ENCODE measurements around the gene TMEM141. TPM values are rescaled to one million over a fixed set of nuclear protein-coding genes. Genes with fewer than 3 reads are reported as not detected.

Gene TMEM141
- total RNA-seq, 4 donors from 2014 or later = 81.6 to 189 (median 141) TPM

DNA sequence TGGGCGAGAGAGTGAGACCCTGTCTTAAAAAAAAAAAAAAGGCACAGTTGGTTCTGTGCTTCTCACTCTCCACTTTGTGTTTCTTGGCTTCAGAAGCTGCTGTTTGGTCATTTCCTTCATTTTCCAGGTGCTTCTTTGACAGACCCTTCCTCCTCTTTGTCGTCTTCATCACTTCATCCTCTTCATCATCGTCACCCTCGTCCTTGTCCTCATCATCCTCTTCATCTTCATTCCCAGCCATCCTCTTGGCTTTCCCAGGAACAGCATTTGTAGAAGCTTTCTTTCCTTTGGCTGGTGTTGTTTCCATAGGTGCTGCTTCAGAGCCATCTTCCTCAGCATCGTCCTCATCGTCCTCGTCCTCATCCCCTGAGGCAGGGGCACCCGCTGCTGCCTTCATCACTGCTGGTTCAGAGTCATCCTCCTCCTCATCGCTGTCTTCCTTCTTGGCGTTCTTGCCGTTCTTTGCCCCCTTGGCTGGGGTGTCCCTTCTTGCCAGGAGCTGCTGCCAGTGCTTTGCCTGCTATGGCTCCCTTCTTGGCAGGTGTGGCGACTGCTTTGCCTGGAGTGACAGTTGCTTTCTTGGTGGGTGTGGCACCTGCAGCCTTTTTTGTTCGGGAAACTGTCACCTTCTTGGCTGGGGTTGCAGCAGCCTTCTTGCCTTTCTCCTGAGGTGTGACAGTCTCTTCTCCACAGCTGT is 23.7 kb downstream of the TMEM141 start:
- DNase-seq = no peak
- 96% methylated on average over 13 of the region's 13 CpGs for WGBS, 2 donors
- Histone ChIP-seq H3K4me3 (replicated peaks in 1 of 3) (no peak overlapping the region), H3K9me3 (no peaks in the 10 kb centered on the region), H3K27me3 (no peaks in the 10 kb centered on the region), H3K4me1 (peaks cover under 1 to 10% of the 10 kb centered on the region in 2 donors), H3K36me3 (no peaks in the 10 kb centered on the region), H3K27ac (no peak overlapping the region)
- TF ChIP-seq, protein P1, sequence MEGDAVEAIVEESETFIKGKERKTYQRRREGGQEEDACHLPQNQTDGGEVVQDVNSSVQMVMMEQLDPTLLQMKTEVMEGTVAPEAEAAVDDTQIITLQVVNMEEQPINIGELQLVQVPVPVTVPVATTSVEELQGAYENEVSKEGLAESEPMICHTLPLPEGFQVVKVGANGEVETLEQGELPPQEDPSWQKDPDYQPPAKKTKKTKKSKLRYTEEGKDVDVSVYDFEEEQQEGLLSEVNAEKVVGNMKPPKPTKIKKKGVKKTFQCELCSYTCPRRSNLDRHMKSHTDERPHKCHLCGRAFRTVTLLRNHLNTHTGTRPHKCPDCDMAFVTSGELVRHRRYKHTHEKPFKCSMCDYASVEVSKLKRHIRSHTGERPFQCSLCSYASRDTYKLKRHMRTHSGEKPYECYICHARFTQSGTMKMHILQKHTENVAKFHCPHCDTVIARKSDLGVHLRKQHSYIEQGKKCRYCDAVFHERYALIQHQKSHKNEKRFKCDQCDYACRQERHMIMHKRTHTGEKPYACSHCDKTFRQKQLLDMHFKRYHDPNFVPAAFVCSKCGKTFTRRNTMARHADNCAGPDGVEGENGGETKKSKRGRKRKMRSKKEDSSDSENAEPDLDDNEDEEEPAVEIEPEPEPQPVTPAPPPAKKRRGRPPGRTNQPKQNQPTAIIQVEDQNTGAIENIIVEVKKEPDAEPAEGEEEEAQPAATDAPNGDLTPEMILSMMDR (IDR thresholded peaks at IDR 0.05) = no peak
- no peak for TF ChIP-seq POLR2A (IDR thresholded peaks at IDR 0.05)
- intact Hi-C loops (cut with DNase I) = no loop called here

DNA sequence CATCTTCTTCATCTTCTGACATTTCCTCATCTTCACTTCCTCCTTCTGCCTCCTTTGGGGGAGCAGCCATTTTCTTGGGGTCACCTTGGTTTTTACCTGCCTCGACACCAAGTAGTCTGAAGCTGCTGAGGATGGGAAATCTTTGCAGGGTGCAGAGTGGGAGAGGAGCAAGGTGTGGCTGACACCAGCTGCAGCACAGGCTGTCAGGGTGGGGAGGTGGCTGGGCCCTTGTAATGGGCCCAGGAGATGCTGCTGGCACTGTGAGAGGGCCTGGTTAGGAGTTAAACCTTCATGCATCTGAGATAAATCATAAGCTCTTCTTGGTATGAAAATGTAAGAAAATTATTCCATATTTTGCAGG is 24.3 kb downstream of the TMEM141 start:
- H3K27me3 ChIP-seq = no peaks in the 10 kb centered on the region
- WGBS, 2 donors = 0% methylated on average over 1 of the region's 1 CpG
- intact Hi-C loops (cut with DNase I) = no loop called here
- no peaks in the 10 kb centered on the region for H3K36me3 ChIP-seq
- peaks cover 0 to 4% of the 10 kb centered on the region in 2 donors for H3K4me1 ChIP-seq
- no peak overlapping the region for H3K4me3 ChIP-seq (replicated peaks in 1 of 3)
- no peak for DNase-seq
- H3K9me3 ChIP-seq = no peaks in the 10 kb centered on the region
- H3K27ac ChIP-seq = no peak overlapping the region
- no peak for TF ChIP-seq POLR2A (IDR thresholded peaks at IDR 0.05)
- TF ChIP-seq, protein P1 (IDR thresholded peaks at IDR 0.05) = no peak

DNA sequence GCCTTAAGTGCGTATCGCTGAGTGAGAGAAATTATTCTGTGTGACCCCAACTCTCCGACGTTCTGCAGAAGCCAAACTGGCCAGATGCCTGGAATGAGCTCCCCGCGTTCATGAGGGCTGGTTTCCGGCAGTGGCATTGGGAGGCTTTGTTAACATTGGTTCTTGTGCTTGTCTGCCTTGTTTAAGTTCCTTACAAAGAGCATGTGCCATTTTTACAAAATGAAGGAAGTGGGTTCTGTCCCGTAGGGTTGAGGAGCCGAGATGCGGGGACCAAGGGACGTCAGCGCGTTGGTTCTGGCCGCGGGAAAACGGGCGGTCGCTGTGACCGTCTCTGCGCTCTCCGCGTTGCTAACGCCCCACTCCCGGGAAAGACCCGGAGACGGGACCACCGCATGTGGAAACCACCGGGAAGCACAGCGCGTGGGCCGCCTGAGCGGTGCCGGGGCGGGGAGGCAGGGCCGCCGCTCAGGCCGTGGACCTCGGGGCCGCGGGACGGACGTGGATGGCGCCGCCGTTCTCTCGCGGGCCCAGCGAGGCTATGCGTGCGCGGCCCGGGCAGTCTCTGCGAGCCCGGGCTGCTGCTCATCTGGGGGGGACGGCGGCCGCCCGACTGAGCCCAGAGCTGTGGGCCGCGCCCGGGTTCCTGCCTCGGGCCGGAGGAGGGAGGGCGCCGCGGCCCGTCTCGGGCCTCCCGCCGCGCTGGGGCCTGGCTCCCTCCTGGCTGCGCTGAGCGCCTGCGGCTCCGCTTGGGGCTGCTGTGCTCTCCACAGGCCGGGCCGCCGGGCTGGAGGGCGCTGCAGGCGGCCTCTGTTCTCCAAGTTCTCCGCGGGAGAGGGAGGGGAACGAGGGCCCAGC is 30.1 kb downstream of the TMEM141 start:
- H3K36me3 ChIP-seq = peaks cover 10 to 22% of the 10 kb centered on the region in 2 donors
- intact Hi-C loops (cut with DNase I) = no loop called here
- TF ChIP-seq POLR2A (IDR thresholded peaks at IDR 0.05) = no peak
- TF ChIP-seq, protein P1 (IDR thresholded peaks at IDR 0.05) = no peak
- H3K27me3 ChIP-seq = no peaks in the 10 kb centered on the region
- H3K27ac ChIP-seq = no peak overlapping the region
- no peaks in the 10 kb centered on the region for H3K9me3 ChIP-seq
- 49 to 69% methylated on average over 7 to 34 of the region's 83 CpGs for WGBS, 2 donors
- H3K4me1 ChIP-seq = no peaks in the 10 kb centered on the region
- DNase-seq = no peak
- H3K4me3 ChIP-seq (replicated peaks in 1 of 3) = no peak overlapping the region

DNA sequence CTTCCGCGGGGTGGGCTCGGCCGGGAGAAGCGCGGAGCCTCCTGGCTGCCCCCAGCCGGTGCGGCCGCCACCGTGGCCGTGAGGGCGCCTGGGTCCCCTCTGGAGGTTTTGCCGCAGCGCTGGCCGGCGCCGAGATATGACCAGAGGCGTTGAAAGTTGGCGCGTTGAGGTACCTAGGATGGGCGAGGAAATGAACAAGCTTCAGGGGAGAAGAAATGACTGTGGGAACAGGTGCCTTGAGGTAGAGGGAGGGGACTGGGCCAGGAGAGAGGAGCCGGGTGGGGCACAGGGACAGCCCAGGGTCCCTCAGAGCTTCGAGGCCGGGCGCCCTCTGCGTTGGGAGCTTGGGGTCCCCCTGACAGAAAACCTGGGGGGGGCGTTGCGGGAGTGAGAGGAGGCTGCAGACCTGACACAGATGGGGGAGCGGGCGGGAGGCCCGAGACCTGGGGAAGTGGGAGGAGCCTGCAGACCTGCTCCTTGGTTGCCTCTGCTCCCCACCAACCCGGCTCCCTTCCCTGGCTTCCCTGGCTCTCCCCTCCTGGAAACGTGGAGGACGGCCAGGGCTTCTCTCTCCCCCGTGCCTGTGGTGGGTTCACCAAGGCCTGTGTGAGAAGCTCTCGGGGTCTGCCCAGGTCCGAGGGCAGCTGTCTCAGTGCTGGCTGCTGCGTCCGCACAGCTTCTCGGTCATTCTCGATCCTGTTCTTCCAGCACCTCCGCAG is 30.8 kb downstream of the TMEM141 start:
- Histone ChIP-seq H3K27me3 (no peaks in the 10 kb centered on the region), H3K27ac (no peak overlapping the region), H3K4me1 (no peaks in the 10 kb centered on the region), H3K36me3 (peaks cover 10 to 25% of the 10 kb centered on the region in 2 donors), H3K4me3 (replicated peaks in 1 of 3) (no peak overlapping the region), H3K9me3 (no peaks in the 10 kb centered on the region)
- no peak for DNase-seq
- whole genome bisulfite sequencing, 2 donors = 86 to 87% methylated on average over 31 to 33 of the region's 42 CpGs
- intact Hi-C loops (cut with DNase I) = no loop called here
- TF ChIP-seq POLR2A (IDR thresholded peaks at IDR 0.05) = no peak
- TF ChIP-seq, protein P1 (IDR thresholded peaks at IDR 0.05) = no peak

All from thyroid gland (tissue), 4 donors.